GM12892 (cell line): ENCODE measurements around the gene LRMDA.

ENCODE experiments used
- POLR2A ChIP-seq: IDR thresholded peaks from 2 replicates; pipeline ENCODE4 v1.6.1; 2011; ENCODE audit warnings: low read depth, low read length, control low read depth
- POLR2AphosphoS5 ChIP-seq: IDR thresholded peaks from 2 replicates; pipeline ENCODE4 v1.6.1; 2011; ENCODE audit warnings: low read depth, low read length, control low read depth

DNA sequence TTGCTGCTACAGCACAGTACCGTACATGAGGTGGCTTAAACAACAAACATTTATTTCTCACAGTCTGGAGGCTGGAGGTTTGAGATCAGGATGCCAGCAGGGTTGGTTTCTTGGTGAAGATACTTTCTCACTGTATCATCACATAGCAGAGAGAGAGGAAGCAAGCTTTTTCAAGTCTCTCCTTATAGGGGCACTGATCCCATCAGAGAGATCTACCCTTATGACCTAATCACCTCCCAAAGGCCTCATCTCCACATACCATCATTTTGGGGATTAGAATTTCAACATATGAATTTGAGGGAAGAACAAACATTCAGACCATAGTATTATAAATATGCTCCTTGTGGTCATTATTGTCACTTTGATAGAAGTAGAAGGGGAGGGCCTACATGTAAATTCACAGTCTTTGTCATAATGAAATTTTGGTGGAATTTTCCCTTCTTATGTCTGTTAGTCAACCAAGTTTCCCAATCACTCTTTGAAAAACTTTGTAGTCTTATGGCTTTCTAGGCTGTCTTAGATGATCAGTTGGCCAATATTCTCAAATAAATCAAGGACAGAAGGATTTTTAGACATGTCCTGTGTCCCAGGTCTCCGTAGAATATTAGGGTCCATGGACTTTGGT is 606.2 kb downstream of the LRMDA start:
- TF ChIP-seq POLR2A (no peak), POLR2AphosphoS5 (no peak)
